Loucy (cell line): Measurements from ENCODE around the gene GLIPR2.

Source experiments
- H2AFZ ChIP-seq: fragments of 200-600 bp; sonication (generic); 2 replicates; pipeline ENCODE4 v1.6.0; 2016; ENCODE audit warnings: antibody characterized with exemption, mild to moderate bottlenecking, low read length, moderate library complexity
- H3F3A ChIP-seq: fragments of 200-600 bp; 2 replicates; pipeline ENCODE4 v1.6.0; 2016; ENCODE audit warnings: antibody characterized with exemption, low read depth, mild to moderate bottlenecking
- H3K27me3 ChIP-seq: fragments of 200-600 bp; sonication (generic); 2 replicates; pipeline ENCODE4 v1.6.1; 2014; ENCODE audit warnings: low read length, mild to moderate bottlenecking; ENCODE audit not compliant: insufficient read depth, poor library complexity, severe bottlenecking
- H3K36me3 ChIP-seq: fragments of 200-600 bp; sonication (generic); 2 replicates; pipeline ENCODE4 v1.6.1; 2016; ENCODE audit warnings: low read length; ENCODE audit not compliant: insufficient read depth
- H3K4me1 ChIP-seq: fragments of 200-600 bp; sonication (generic); 2 replicates; pipeline ENCODE4 v1.5.1; 2014; ENCODE audit warnings: low read length, mild to moderate bottlenecking; ENCODE audit not compliant: insufficient read depth, poor library complexity, severe bottlenecking
- H3K4me2 ChIP-seq: fragments of 200-600 bp; sonication (generic); 2 replicates; pipeline ENCODE4 v1.6.0; 2014; ENCODE audit warnings: antibody characterized with exemption, low read length, low read depth, mild to moderate bottlenecking; ENCODE audit not compliant: poor library complexity, severe bottlenecking
- H3K4me3 ChIP-seq: fragments of 200-600 bp; sonication (generic); 2 replicates; pipeline ENCODE4 v1.5.1; 2014; ENCODE audit warnings: low read length, mild to moderate bottlenecking, mixed read lengths; ENCODE audit not compliant: poor library complexity, severe bottlenecking
- H3K79me2 ChIP-seq: fragments of 200-600 bp; sonication (generic); 2 replicates; pipeline ENCODE4 v1.6.1; 2014; ENCODE audit warnings: low read length; ENCODE audit not compliant: insufficient read depth
- H3K9ac ChIP-seq: fragments of 200-600 bp; sonication (generic); 2 replicates; pipeline ENCODE4 v1.6.0; 2014; ENCODE audit warnings: mild to moderate bottlenecking, low read depth, low read length, moderate library complexity; ENCODE audit not compliant: poor library complexity, severe bottlenecking
- H3K9me2 ChIP-seq: fragments of 200-600 bp; sonication (generic); replicated peaks from 2 replicates; pipeline ENCODE4 v1.6.1; 2016; ENCODE audit warnings: low read depth, low read length, mixed read lengths
- H3K9me3 ChIP-seq: fragments of 200-600 bp; sonication (generic); 2 replicates; pipeline ENCODE4 v1.6.1; 2014; ENCODE audit warnings: mild to moderate bottlenecking, antibody characterized with exemption, low read length, low read depth; ENCODE audit not compliant: insufficient read depth
- H4K20me1 ChIP-seq: fragments of 200-600 bp; sonication (generic); 2 replicates; pipeline ENCODE4 v1.6.0; 2014; ENCODE audit warnings: antibody characterized with exemption, low read length, mild to moderate bottlenecking; ENCODE audit not compliant: insufficient read depth, poor library complexity, severe bottlenecking
- EZH2phosphoT487 ChIP-seq: fragments of 200-600 bp; IDR thresholded peaks from 2 replicates; pipeline ENCODE4 v1.6.1; 2018; ENCODE audit warnings: antibody characterized with exemption, mild to moderate bottlenecking, moderate library complexity, borderline replicate concordance
- TF ChIP-seq, protein P1 (sequence below): fragments of 200-600 bp; sonication (generic); conservative IDR thresholded peaks from 2 replicates; pipeline ENCODE4 v1.5.1; 2014; ENCODE audit warnings: mild to moderate bottlenecking, antibody characterized with exemption, low read length

The GLIPR2 gene

DNA sequence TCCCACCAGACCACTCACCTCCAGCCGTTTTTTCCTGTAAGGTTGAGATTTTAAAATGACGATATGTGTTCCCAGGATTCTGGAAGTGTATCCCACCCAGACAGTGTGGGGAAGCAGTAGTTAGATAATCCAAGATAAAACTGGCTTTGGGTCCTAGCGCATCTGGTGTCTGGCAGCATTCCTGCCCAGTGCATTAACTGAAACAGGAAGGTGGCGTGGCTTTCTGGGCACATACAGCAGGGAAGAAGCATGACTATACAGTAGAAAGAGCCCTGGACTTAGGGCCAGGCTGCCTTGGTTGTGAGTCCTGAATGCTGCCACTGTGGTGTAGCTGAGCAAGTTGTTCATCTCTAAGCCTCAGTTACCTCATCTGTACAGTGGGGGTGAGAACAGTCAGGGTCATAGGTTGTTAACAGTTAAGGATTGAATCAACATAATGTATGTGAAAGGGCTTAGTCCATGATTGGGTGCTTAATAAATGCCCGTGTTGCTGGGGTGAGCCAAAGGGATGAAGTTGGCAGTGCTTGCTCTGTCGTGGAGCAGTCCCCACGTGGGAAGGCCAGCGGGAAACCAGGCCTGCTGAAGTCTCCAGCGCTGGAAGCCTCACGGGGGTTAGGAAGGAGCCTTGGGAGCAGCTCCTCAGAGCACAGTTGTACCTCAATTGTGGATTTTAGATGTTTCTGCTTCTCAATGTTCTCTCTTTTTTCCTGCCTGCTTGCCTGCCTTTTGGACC is 72.2 kb downstream of the GLIPR2 start:
- H3K27me3 ChIP-seq: no peaks in the 10 kb centered on the region
- no peaks in the 10 kb centered on the region for H3K9me2 ChIP-seq
- H4K20me1 ChIP-seq: peaks cover 56% of the 10 kb centered on the region
- no peak overlapping the region for H2AFZ ChIP-seq
- peaks cover 76% of the 10 kb centered on the region for H3K79me2 ChIP-seq
- no peaks in the 10 kb centered on the region for H3K9me3 ChIP-seq
- TF ChIP-seq, protein P1, sequence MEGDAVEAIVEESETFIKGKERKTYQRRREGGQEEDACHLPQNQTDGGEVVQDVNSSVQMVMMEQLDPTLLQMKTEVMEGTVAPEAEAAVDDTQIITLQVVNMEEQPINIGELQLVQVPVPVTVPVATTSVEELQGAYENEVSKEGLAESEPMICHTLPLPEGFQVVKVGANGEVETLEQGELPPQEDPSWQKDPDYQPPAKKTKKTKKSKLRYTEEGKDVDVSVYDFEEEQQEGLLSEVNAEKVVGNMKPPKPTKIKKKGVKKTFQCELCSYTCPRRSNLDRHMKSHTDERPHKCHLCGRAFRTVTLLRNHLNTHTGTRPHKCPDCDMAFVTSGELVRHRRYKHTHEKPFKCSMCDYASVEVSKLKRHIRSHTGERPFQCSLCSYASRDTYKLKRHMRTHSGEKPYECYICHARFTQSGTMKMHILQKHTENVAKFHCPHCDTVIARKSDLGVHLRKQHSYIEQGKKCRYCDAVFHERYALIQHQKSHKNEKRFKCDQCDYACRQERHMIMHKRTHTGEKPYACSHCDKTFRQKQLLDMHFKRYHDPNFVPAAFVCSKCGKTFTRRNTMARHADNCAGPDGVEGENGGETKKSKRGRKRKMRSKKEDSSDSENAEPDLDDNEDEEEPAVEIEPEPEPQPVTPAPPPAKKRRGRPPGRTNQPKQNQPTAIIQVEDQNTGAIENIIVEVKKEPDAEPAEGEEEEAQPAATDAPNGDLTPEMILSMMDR: no peak
- TF ChIP-seq EZH2phosphoT487: no peak
- H3K4me1 ChIP-seq: peaks cover 34% of the 10 kb centered on the region
- H3K4me2 ChIP-seq: peak overlapping the region; percentile 53
- H3K36me3 ChIP-seq: peaks cover 91% of the 10 kb centered on the region
- H3F3A ChIP-seq: no peaks in the 10 kb centered on the region
- no peak overlapping the region for H3K4me3 ChIP-seq
- no peak overlapping the region for H3K9ac ChIP-seq

DNA sequence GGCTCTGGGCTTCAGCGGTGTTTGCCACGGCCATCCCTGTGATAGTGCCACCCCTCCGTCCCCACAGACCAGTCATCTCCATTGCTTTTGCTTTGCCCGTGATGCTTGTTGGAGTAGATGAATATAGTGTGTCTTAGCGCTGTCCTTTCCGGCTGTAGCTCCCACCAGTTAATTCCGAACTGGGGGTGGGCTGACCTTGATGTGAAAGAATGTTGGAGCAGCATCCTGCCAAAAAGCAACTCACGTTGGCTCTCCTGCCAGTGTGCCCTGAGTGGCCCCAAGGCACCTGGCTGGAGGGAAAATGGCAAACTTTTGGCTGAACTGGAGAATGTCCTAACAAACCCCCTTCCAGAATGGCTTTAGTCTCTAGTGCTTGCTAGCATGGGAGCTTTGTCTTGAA is 74.2 kb downstream of the GLIPR2 start:
- Histone ChIP-seq H3K36me3 (peaks cover 90% of the 10 kb centered on the region), H3K4me3 (no peak overlapping the region), H3K4me2 (no peak overlapping the region), H3K9me2 (no peaks in the 10 kb centered on the region), H3K9ac (no peak overlapping the region), H3K9me3 (no peaks in the 10 kb centered on the region), H4K20me1 (peaks cover 61% of the 10 kb centered on the region), H3F3A (no peaks in the 10 kb centered on the region), H3K4me1 (peaks cover 38% of the 10 kb centered on the region), H2AFZ (no peak overlapping the region), H3K79me2 (peaks cover 84% of the 10 kb centered on the region), H3K27me3 (no peaks in the 10 kb centered on the region)
- TF ChIP-seq EZH2phosphoT487: no peak
- TF ChIP-seq, protein P1: no peak

DNA sequence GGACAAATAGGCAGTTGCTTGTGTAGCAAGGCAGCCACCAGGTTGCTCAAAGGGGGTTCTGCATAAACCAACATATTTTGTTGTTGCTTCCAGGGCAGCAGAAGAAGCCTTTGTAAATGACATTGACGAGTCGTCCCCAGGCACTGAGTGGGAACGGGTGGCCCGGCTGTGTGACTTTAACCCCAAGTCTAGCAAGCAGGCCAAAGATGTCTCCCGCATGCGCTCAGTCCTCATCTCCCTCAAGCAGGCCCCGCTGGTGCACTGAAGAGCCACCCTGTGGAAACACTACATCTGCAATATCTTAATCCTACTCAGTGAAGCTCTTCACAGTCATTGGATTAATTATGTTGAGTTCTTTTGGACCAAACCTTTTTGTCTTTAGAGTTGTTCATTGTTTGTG is 75.0 kb downstream of the GLIPR2 start:
- Histone ChIP-seq H3F3A (no peaks in the 10 kb centered on the region), H3K4me1 (peaks cover 38% of the 10 kb centered on the region), H3K36me3 (peaks cover 88% of the 10 kb centered on the region), H3K4me3 (no peak overlapping the region), H3K9ac (no peak overlapping the region), H3K9me2 (no peaks in the 10 kb centered on the region), H3K27me3 (no peaks in the 10 kb centered on the region), H3K9me3 (no peaks in the 10 kb centered on the region), H3K79me2 (peaks cover 85% of the 10 kb centered on the region), H3K4me2 (no peak overlapping the region), H4K20me1 (peaks cover 56% of the 10 kb centered on the region), H2AFZ (no peak overlapping the region)
- TF ChIP-seq, protein P1: no peak
- no peak for TF ChIP-seq EZH2phosphoT487
